A549 treated with GW870086 at 1 μM for 4 hours (cell line): ENCODE measurements around the gene SLC35D1. TPM values are rescaled to one million over a fixed set of nuclear protein-coding genes. Genes with fewer than 3 reads are reported as not detected.

Experiments used
- total RNA-seq: library from RNA; stranded (reverse); fragments of 200-300 nt; extraction: Qiagen RNA extraction; gene quantifications from 5 replicates; pipeline ENCODE4 v1.2.3, GENCODE V29; 2022; ENCODE audit warnings: low read depth

SLC35D1 gene
- total RNA-seq: 6.6 to 8.5 TPM (median 7.6 TPM) in 5 replicates

DNA sequence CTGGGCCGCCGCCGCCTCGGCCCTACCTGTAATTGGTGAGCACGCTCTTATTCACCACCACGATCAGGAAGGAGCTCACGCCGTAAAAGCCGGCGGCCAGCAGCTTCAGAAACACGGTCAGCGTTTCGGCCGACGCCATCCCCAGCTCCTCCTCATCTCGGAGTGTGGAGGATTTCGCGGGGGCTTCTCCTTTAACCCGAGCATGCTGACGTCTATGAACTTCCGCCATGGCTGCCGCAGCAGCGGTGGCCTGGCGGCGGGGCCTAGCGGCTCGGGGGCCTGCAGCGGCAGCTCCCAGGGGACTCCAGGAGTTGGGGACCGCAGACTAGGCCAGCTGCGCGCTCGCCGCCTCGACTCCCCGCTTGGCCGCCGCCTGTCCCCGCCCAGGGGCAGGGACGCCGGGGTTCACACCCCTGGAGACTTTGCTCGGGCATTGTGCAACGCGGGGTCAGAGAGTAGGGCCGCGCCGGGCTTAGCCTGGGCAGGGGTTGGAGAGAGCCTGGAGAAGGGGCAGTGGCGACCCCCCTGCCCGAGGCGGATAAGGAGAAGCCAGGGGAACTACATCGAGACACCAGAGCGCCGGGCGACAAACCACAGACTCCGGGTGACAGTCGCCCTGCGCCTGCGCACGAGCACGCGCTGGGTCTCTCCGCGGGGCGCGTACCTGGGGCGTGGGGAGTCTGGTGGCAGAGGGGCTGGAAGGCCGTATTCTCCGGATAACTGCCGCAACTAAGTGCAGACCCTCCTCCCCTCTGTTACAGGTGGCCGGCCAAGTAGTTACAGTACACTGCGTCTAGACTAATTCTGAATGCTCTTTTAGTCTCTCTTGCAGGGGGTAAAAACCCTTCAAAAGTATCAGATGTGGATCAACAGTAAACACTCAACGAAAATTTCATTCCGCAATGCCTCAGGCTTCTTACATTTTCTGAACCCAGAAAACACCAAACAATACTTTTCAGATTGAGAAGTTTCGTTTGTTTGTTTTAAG is at the start of gene SLC35D1:
SLC35D1 (minus strand) TSS at position 364 of the 988 bp plus-strand sequence; CDS start at position 229, 135 bp downstream.

Other genes with a start within 250 kb of the SLC35D1 start
- 0.29 to 3.0 TPM (median 0.88 TPM) in 5 replicates for gene DNAI4, start 129.3 kb downstream of the SLC35D1 start, total RNA-seq
- gene MIER1, start 129.2 kb downstream of the SLC35D1 start, total RNA-seq: 7.4 to 11.7 TPM (median 10.5 TPM) in 5 replicates
- not detected in 5 replicates for gene C1orf141, start 80.8 kb upstream of the SLC35D1 start, total RNA-seq
- gene IL23R, start 112.3 kb upstream of the SLC35D1 start, total RNA-seq: not detected in 5 replicates